GOT3 (cell line): ENCODE measurements around the gene ADPRHL1.

Source experiments
- DNase-seq: peaks from one replicate; lab custom pipeline; 2025; ENCODE audit warnings: mixed read lengths; lab: John Stamatoyannopoulos, UW

ADPRHL1 gene

DNA sequence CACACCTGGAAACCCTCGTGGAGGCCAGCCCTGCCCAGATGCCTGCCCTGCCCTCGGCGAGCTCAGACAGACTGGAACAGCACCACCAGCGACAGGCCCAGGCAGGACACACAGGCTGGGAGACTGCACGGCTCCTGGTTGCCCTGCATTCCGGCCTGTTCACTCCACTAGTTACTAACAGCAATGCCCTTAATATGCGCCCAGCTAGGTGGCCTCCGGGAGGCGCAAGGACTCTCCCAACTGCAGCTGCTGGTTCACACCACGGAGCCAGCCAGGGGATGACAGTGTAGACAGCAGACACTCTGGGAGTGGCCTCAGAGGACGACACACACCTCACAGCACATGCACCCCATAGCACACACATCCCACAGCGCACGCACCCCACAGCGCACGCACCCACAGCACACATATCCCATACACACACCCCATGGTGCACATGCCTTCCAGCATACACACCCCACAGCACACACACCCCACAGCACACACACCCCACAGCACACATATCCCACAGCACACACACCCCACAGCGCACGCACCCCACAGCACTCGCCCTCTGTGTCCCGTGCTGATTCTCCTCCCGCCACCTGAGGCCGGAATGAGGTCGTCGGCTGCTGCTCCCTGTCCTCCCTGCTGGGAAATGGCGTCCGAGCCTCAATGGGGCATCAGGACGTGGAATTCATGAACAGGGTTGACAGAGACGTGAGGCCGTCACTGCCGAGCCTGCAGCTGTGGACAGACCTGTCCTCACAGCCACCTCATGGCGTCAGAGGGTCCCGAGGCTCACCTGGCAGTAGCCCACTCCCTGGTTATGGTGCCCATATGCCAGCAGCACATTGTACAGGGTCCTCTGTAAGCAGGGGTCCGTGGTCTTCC lies 103.0 kb downstream of the ADPRHL1 start:
- no peak for DNase-seq
